HepG2 (cell line): ENCODE results near the gene DDN. TPM values are rescaled to one million over a fixed set of nuclear protein-coding genes. Genes with fewer than 3 reads are reported as not detected.

ENCODE experiments used
- ATAC-seq: fragments of 200-7000 bp; cut with Tn5 transposase; 3 replicates; pipeline ENCODE4 v1.9.1; 2020; ENCODE audit warnings: mild to moderate bottlenecking, moderate library complexity
- BruUV-seq: library from RNA; stranded (reverse); fragments of 400-500 nt; replicated peaks from 2 replicates; lab custom pipeline; 2021; lab: Mats Ljungman, UMichigan
- CTCF ChIA-PET: fragments of 300-600 bp; formaldehyde crosslinking; extraction: SDS; loops from one replicate; lab custom pipeline; 2021; ENCODE audit warnings: low total read pairs, inconsistent platforms, low intra/inter-chr PET ratio; lab: Yijun Ruan, JAX
- POLR2A ChIA-PET: fragments of 350-600 bp; sonication (Branson Sonifier 250); formaldehyde crosslinking; loops from one replicate; lab custom pipeline; 2020; ENCODE audit warnings: antibody characterized with exemption, inconsistent platforms; lab: Yijun Ruan, JAX
- DNase-seq: peaks from one replicate; pipeline ENCODE4 v3.0.0-alpha.2; 2015; ENCODE audit warnings: low spot score
- FAIRE-seq: peaks from 3 replicates; lab custom pipeline; 2011; peaks lifted over from hg19 to GRCh38; lab: Jason Lieb, UNC
- H2AFZ ChIP-seq: one replicate; pipeline ENCODE4 v1.6.1; 2011; ENCODE audit warnings: low read length, inconsistent platforms
- H3K27ac ChIP-seq: fragments of 300-600 bp; 3 replicates; pipeline ENCODE4 v1.8.0; 2011; ENCODE audit warnings: mixed run types, mild to moderate bottlenecking, mixed read lengths, low read length, inconsistent platforms; ENCODE audit not compliant: insufficient read depth; ENCODE audit errors: extremely low read length
- H3K27me3 ChIP-seq, 2 experiments: fragments of 200-600 bp in 1 of 2; 2 replicates in 1 of 2; 3 replicates in 1 of 2; pipeline versions ENCODE4 v1.6.0 to v1.8.0; 2011; ENCODE audit warnings: low read length in 2 of 2, mild to moderate bottlenecking in 2 of 2, moderate library complexity in 2 of 2, inconsistent platforms in 1 of 2; ENCODE audit not compliant: insufficient read depth in 2 of 2, control insufficient read depth in 1 of 2
- H3K36me3 ChIP-seq, 2 experiments: fragments of 200-600 bp in 1 of 2; replicated peaks in 1 of 2; 2 replicates in 1 of 2; 3 replicates in 1 of 2; pipeline versions ENCODE4 v1.5.1 to v1.8.0; 2011; ENCODE audit warnings: low read length in 2 of 2, inconsistent platforms in 1 of 2; ENCODE audit not compliant: insufficient read depth in 2 of 2, control insufficient read depth in 1 of 2
- H3K4me1 ChIP-seq: 2 replicates; pipeline ENCODE4 v1.5.1; 2012; ENCODE audit warnings: low read length, inconsistent platforms; ENCODE audit not compliant: insufficient read depth
- H3K4me2 ChIP-seq: 2 replicates; pipeline ENCODE4 v1.6.0; 2011; ENCODE audit warnings: low read depth, low read length, inconsistent platforms
- H3K4me3 ChIP-seq, 3 experiments: fragments of 200-600 bp in 1 of 3; sonication (generic), shearing (Covaris generic) in 1 of 3; replicated peaks in 1 of 3; 2 replicates each; pipeline ENCODE4 v1.5.1; 2011 to 2016; ENCODE audit warnings: low read length in 3 of 3, inconsistent platforms in 2 of 3, low read depth in 2 of 3, mild to moderate bottlenecking in 2 of 3, control low read depth in 1 of 3, mixed read lengths in 1 of 3; ENCODE audit not compliant: insufficient read depth in 1 of 3
- H3K79me2 ChIP-seq: one replicate; pipeline ENCODE4 v1.6.1; 2011; ENCODE audit warnings: low read length, inconsistent platforms; ENCODE audit not compliant: insufficient read depth
- H3K9ac ChIP-seq: 2 replicates; pipeline ENCODE4 v1.6.0; 2011; ENCODE audit warnings: mild to moderate bottlenecking, low read depth, low read length, inconsistent platforms; ENCODE audit not compliant: insufficient read depth
- H3K9me3 ChIP-seq: 2 replicates; pipeline ENCODE4 v1.5.1; 2012; ENCODE audit warnings: mild to moderate bottlenecking, low read length
- H4K20me1 ChIP-seq: 2 replicates; pipeline ENCODE4 v1.6.0; 2011; ENCODE audit warnings: inconsistent platforms, mild to moderate bottlenecking, low read length, moderate library complexity; ENCODE audit not compliant: insufficient read depth
- ARNT2 ChIP-seq: sonication (generic); formaldehyde crosslinking; IDR thresholded peaks from 2 replicates; pipeline ENCODE4 v1.8.0; 2022; ENCODE audit warnings: mild to moderate bottlenecking, low read depth, missing genetic modification reagents, moderate library complexity
- CSRNP1 ChIP-seq: sonication (generic); formaldehyde crosslinking; IDR thresholded peaks from 2 replicates; pipeline ENCODE4 v1.8.1; 2023; ENCODE audit warnings: mild to moderate bottlenecking, missing genetic modification reagents
- GMEB1 ChIP-seq: sonication (generic); formaldehyde crosslinking; IDR thresholded peaks from 2 replicates; pipeline ENCODE4 v1.5.1; 2020; ENCODE audit warnings: missing genetic modification reagents, mild to moderate bottlenecking, borderline replicate concordance
- HCFC1 ChIP-seq: fragments of 150-350 bp; IDR thresholded peaks from 2 replicates; pipeline ENCODE4 v1.6.1; 2014; ENCODE audit warnings: low read depth, low read length
- NR2F2 ChIP-seq: IDR thresholded peaks from 2 replicates; pipeline ENCODE4 v1.6.1; 2012; ENCODE audit warnings: low read depth, inconsistent platforms, borderline replicate concordance
- PBX3 ChIP-seq: sonication (generic); formaldehyde crosslinking; IDR thresholded peaks from 2 replicates; pipeline ENCODE4 v1.8.1; 2023; ENCODE audit warnings: missing genetic modification reagents, inconsistent platforms, borderline replicate concordance
- PHF20 ChIP-seq: sonication (generic); formaldehyde crosslinking; IDR thresholded peaks from 2 replicates; pipeline ENCODE4 v1.5.0; 2020; ENCODE audit warnings: mild to moderate bottlenecking, missing genetic modification reagents
- TAF15 ChIP-seq: fragments of 200-400 bp; formaldehyde crosslinking; IDR thresholded peaks from one replicate; pipeline ENCODE4 v1.6.1; 2018; ENCODE audit warnings: mild to moderate bottlenecking, low read depth, low read length; ENCODE audit not compliant: poor library complexity, severe bottlenecking
- TEAD2 ChIP-seq: sonication (generic); formaldehyde crosslinking; IDR thresholded peaks from 2 replicates; pipeline ENCODE4 v1.9.0; 2021; ENCODE audit warnings: missing genetic modification reagents
- TFDP1 ChIP-seq: IDR thresholded peaks from 2 replicates; pipeline ENCODE4 v1.6.1; 2016; ENCODE audit warnings: missing compliant biosample characterization, missing genetic modification reagents, borderline replicate concordance
- THAP11 ChIP-seq: IDR thresholded peaks from 2 replicates; pipeline ENCODE4 v1.6.1; 2016; ENCODE audit warnings: missing biosample characterization, missing genetic modification reagents
- ZNF232 ChIP-seq: sonication (generic); formaldehyde crosslinking; IDR thresholded peaks from 2 replicates; pipeline ENCODE4 v1.4.0; 2020; ENCODE audit warnings: missing genetic modification reagents, borderline replicate concordance
- ZNF3 ChIP-seq: IDR thresholded peaks from 2 replicates; pipeline ENCODE4 v1.7.0; 2017; ENCODE audit warnings: inconsistent platforms
- ZNF546 ChIP-seq: sonication (generic); formaldehyde crosslinking; conservative IDR thresholded peaks from 2 replicates; pipeline ENCODE4 v1.8.1; 2023; ENCODE audit warnings: mild to moderate bottlenecking, missing genetic modification reagents
- ZNF589 ChIP-seq: sonication (generic); formaldehyde crosslinking; conservative IDR thresholded peaks from 2 replicates; pipeline ENCODE4 v1.8.0; 2022; ENCODE audit warnings: mild to moderate bottlenecking, moderate library complexity, missing genetic modification reagents
- ZNF850 ChIP-seq: sonication (generic); formaldehyde crosslinking; conservative IDR thresholded peaks from 2 replicates; pipeline ENCODE4 v1.9.0; 2021; ENCODE audit warnings: mild to moderate bottlenecking, missing genetic modification reagents
- WGBS: methylation state at CpG from one replicate; pipeline ENCODE4 v1.1.6; 2017; ENCODE audit warnings: low lambda C conversion rate; 5-methylcytosine and 5-hydroxymethylcytosine counted together
- in situ Hi-C: cut with HindIII; loops from 2 replicates; pipeline ENCODE4 v1.10.0; 2017; ENCODE audit warnings: low pct_unique_long_range_greater_than_20kb; ENCODE audit not compliant: extremely low pct_ligation_motif_present
- intact Hi-C: fragments of 100-400 bp; cut with micrococcal nuclease; formaldehyde crosslinking; loops from one replicate; pipeline ENCODE4 v1.10.0; 2022; ENCODE audit not compliant: unreplicated experiment
- polyA plus RNA-seq, 8 experiments: library from polyadenylated mRNA; depleted of rRNA in 3 of 8; stranded (reverse) in 7 of 8; unstranded in 1 of 8; fragments of >200 nt; fragmentation: Illumina TruSeq in 4 of 8; extraction: Trizol in 4 of 8; gene quantifications; 2 replicates each; pipeline versions ENCODE4 v1.2.1 to v1.2.3, GENCODE V29; 2011 to 2016; ENCODE audit warnings: low read depth in 4 of 8, missing spikeins in 1 of 8, mixed read lengths in 1 of 8; ENCODE audit not compliant: insufficient read depth in 1 of 8
- total RNA-seq, 5 experiments: library from RNA; depleted of rRNA; stranded (reverse); fragments of >200 nt; fragmentation: Illumina TruSeq; extraction: Trizol; gene quantifications; 2 replicates each; pipeline ENCODE4 v1.2.3, GENCODE V29; 2016; ENCODE audit warnings: low read depth in 1 of 5

The DDN gene
- total and polyA plus RNA-seq, 2 of the 13 experiments (the other 11 are each of a cell fraction or from before 2014, with no cell fraction given) = 0.24 to 0.53 TPM

- Histone ChIP-seq H3K9me3 (no peaks in the 10 kb centered on the region), H3K36me3 (peaks cover 6 to 10% of the 10 kb centered on the region in 2 experiments; a peak in 3 of 5 replicates), H3K79me2 (no peaks in the 10 kb centered on the region), H3K4me3 (peak overlapping the region; percentile 58 to 75 (median 66)), H3K4me2 (peak overlapping the region; percentile 88), H3K4me1 (peaks cover 63% of the 10 kb centered on the region), H3K27ac (no peak overlapping the region), H3K27me3 (peaks cover 10 to 42% of the 10 kb centered on the region in 2 experiments; a peak in 4 of 5 replicates), H3K9ac (peak overlapping the region; percentile 53; the same call in 1 of the 2 replicates), H4K20me1 (no peaks in the 10 kb centered on the region; the same call in 1 of the 2 replicates), H2AFZ (no peak overlapping the region)
- WGBS = 0% methylated on average over 1 of the region's 57 CpGs
- FAIRE-seq (no peak), DNase-seq (no peak), ATAC-seq (peak; percentile 72)
- intact Hi-C loops (loop anchor here (5.0 kb wide), 1 partner anchor 569 kb away; the partner anchor contains the start of gene MCRS1), in situ Hi-C loops (no loop called here)
- ChIA-PET POLR2A (interaction anchor here (1.0 to 3.3 kb wide), 13 partner anchors 10 to 133 kb away, joined by 3 to 13 read pairs (median 5); partner anchors contain the start of genes ARF3, PRKAG1, RND1 and TUBA1B), CTCF (interaction anchor here (0.9 to 3.7 kb wide), 5 partner anchors 10 to 45 kb away, joined by 3 to 15 read pairs (median 3); partner anchors contain the start of gene PRKAG1)
- BruUV-seq = no TSS peak
- TF ChIP-seq ZNF3 (CRISPR knock-in tag) = no peak
- TF ChIP-seq ZNF850 (CRISPR knock-in tag) = no peak
- TF ChIP-seq ZNF589 (CRISPR knock-in tag) = no peak; the same call in 1 of the 2 replicates
- 0 out of 2 replicates have a peak, but pooled peaks have one; percentile 6 for TF ChIP-seq THAP11
- TF ChIP-seq TEAD2 = no peak
- no peak for TF ChIP-seq HCFC1
- peak; percentile 38; the same call in 1 of the 2 replicates for TF ChIP-seq TFDP1 (CRISPR knock-in tag)
- TF ChIP-seq PHF20 (CRISPR knock-in tag) = 0 out of 2 replicates have a peak, but pooled peaks have one; percentile 13
- TF ChIP-seq ARNT2 (CRISPR knock-in tag) = no peak
- no peak for TF ChIP-seq ZNF232 (CRISPR knock-in tag)
- TF ChIP-seq NR2F2 = no peak
- no peak; the same call in 1 of the 2 replicates for TF ChIP-seq GMEB1
- TF ChIP-seq CSRNP1 (CRISPR knock-in tag) = no peak; the same call in 1 of the 2 replicates
- peak; percentile 82 for TF ChIP-seq ZNF546
- TF ChIP-seq PBX3 (CRISPR knock-in tag) = no peak
- peak; percentile 10 for TF ChIP-seq TAF15
Measured at GRCh38 chr12:48997719-48998496, 1.3 kb downstream of the DDN start.
